Colon (tissue), 2 donors: Measurements from ENCODE around the gene GM2A.
"Not testable (repeated sequence)": the region's sequence is repeated elsewhere in the genome, so short reads cannot be mapped to it uniquely, and the experiment has no call there.

Source experiments
- FAIRE-seq: peaks from 2 replicates; lab custom pipeline; 2012; peaks lifted over from hg19 to GRCh38; lab: Jason Lieb, UNC
- donor health status: control.
- donor health status: control.

The GM2A gene

GRCh38 chr5:151295138-151295537 is 42.2 kb downstream of the GM2A start:
- no peak for FAIRE-seq

GRCh38 chr5:151295791-151296477 is 42.9 kb downstream of the GM2A start:
- no peak for FAIRE-seq

- FAIRE-seq: no peak
These were observed 43.5 kb downstream of the GM2A start for GRCh38 chr5:151296478-151296830.

- no peak for FAIRE-seq
These were observed 44.0 kb downstream of the GM2A start for GRCh38 chr5:151296974-151297373.

- no peak for FAIRE-seq
These were observed 45.3 kb downstream of the GM2A start for GRCh38 chr5:151298063-151298855.

- FAIRE-seq: no peak
These were observed 50.7 kb downstream of the GM2A start, which contains the start of gene SLC36A3 for GRCh38 chr5:151303666-151304065. Gene SLC36A3 (minus strand): TSS chr5:151303766. CDS start chr5:151303354, 412 bp downstream.

GRCh38 chr5:151309266-151309665 is 56.3 kb downstream of the GM2A start:
- not testable (repeated sequence) for FAIRE-seq

- not testable (repeated sequence) for FAIRE-seq
These were observed 56.8 kb downstream of the GM2A start for GRCh38 chr5:151309821-151310220.

GRCh38 chr5:151310932-151311331 is 57.9 kb downstream of the GM2A start:
- no peak for FAIRE-seq

- no peak for FAIRE-seq
These were observed 59.9 kb downstream of the GM2A start for GRCh38 chr5:151312756-151313324.

- FAIRE-seq: no peak
These were observed 60.4 kb downstream of the GM2A start for GRCh38 chr5:151313357-151313756.

- no peak for FAIRE-seq
These were observed 63.1 kb downstream of the GM2A start for GRCh38 chr5:151315998-151316597.

GRCh38 chr5:151317871-151318270 is 64.9 kb downstream of the GM2A start:
- no peak for FAIRE-seq

GRCh38 chr5:151318850-151319732 is 66.1 kb downstream of the GM2A start:
- FAIRE-seq: no peak
